Hematopoietic multipotent progenitor cell treated with erythropoietin and hydrocortisone succinate and interleukin-3 and kit ligand, for 6 days (in vitro differentiated cells): ENCODE measurements around the gene RABGAP1.
A peak's percentile ranks its signal among the peaks of the same experiment; 100 is the strongest.
"Not testable (repeated sequence)": the region's sequence is repeated elsewhere in the genome, so short reads cannot be mapped to it uniquely, and the experiment has no call there.

Source experiments
- DNase-seq: peaks from one replicate; pipeline ENCODE4 v3.0.0-alpha.2; 2015

RABGAP1 gene

DNA sequence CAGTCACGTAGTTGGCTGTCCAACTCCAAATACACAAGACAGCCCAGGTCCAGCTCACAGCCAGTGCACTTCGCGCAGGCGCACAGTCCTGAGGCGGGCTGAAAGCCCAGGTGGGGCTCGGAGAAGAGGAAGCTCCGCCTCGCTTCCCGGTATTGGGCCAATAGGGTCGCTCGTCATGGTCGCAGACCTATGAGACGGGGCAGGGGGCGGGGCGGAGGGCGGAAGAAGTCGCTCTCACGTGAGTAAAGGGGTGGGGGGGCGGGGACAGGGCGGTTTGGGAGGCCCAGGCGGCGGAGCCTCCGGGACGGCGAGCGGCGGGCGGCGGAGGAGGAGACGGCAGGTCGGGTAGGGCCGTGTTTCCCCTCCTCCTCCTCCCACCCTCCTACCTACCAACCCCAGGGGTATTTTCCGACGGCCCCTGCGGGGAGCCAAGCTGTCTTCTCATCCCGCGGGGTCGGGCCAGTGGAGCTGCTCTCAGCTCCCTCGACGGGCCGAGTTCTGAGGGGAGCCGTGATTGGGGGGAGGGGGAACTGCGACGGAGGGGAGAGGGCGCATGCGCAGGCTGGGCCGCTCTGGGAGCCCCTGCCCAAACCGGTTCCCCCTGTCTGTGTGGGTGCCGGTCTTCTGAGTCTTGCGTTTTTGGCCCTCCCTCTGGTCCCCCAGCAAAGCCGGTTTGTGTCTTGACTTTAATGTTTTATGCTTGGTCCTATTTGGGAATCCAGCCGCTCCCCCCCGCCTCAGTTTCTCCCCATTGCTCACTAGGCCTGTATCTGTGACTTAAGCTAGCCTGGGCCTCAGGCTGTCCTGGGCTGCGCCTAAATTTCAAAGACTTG, at the start of gene RABGAP1:
Gene RABGAP1, plus strand, starts transcription at position 272 of the 833 bp plus-strand sequence. CDS start 16,040 bp downstream, outside the sequence.
- peak; percentile 100 for DNase-seq

DNA sequence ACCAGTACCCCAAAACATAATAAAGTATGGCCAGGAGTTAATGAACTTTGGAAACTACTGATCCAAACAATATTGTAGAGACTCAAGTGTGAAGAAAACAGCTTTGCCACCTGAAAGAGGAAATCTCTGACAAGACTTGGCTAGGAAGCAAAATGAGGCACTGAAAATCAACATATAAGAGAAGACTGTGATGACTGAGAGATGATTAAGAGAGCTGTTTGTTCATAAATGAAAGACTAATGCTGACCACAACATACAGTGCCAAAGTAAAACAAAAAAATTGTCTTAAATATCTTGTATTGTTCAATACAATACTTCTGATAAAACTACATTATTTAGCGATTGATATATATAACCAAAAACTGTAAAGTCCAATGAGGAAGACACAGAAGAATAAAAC, 42.9 kb upstream of the RABGAP1 start:
- no peak for DNase-seq

DNA sequence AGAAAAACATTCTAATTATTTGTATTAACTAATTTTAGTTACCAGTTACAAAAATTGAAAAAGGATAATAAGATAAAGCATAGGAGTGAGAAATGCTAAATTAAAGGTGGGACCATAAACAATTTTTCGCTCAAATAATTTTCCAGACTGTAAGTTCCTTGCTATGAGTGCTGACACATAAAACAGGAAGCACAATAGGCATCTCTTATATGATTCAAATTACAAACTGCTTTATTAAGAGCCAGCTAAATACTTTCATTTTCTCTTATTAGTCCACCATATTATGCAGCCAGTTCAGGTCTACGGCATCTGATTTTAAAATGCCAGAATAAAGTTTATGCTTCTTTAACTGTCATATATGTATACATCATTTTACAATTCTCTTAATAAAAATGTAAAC, 40.0 kb upstream of the RABGAP1 start:
- peak; percentile 68 for DNase-seq

DNA sequence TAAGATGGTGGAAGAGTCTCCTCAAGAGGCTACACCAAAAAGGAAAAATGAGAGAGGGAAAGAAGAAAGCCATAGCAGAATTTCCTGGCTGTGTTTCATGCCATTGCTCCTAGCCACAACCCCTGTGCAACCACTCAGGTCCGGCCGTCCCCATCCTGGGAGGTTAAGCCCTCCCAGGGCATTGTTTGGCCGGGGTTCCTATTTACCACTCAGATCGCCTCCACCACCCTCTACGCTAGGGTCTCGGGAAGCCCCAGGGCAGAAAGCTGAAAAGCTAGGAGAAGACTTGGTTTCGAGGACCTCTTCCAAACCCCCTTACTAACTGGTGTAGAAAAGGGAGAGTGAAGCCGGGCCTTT, 36.4 kb upstream of the RABGAP1 start:
- DNase-seq = peak; percentile 62

DNA sequence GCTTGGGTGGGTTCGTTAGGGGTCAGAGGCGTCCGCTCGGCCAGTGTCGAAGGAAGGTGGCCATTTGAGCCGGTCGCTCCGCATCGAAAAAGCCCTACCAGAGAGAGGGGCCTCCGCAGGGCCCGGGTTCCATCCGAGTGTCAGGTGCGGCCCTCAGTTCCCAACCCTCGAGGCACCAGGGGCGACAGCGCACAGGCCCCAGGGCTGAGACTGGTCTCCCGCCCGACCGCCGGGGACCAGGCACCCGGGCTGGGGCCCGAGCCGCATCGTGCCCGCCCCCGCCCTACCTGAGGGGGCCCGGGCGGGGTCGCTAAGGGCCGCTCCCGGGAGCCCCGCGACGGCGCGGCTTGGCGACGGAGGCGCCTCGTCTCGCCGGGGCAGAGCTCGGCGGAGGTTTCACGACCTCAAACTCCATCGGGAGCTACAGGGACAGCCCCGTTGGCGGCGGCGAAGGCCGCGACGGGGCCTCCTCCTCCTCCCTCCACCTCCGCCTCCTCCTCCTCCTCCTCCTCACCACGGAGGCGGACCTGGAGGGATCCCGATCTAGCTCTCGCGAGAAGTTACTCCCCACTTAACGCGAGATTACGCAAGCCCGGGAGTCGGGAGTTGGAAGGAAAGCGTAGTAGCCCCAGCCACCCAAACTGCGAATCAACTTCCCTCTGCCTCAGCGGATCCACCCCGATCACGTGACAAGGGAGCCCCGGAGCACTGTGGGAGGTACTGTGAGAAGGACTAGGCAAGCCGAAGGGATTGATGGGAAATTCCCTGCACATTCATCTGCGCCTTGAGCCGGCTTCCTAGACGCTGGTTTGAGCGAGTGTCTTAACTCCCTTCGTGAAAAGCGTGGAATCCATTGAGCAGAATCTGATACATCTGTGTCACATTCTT, 35.8 kb upstream of the RABGAP1 start, which contains the start of gene RC3H2:
Gene RC3H2, minus strand, starts transcription at position 537 of the 888 bp plus-strand sequence. CDS start 7,850 bp downstream, outside the sequence.
- DNase-seq = peak; percentile 100

DNA sequence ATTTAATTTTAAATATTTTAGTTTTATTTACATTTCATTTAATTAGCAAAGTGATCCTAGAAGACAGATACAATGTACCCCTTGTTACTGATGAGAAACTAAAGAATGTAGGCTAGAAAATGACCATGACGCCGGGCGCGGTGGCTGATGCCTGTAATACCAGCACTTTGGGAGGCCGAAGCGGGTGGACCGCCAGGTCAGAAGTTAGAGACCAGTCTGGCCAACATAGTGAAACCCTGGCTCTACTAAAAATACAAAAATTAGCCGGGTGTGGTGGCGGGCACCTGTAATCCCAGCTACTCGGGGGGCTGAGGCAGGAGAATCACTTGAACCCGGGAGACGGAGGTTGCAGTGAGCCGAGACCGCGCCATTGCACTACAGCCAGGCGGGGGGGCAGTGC, 34.7 kb upstream of the RABGAP1 start:
- DNase-seq = not testable (repeated sequence)

DNA sequence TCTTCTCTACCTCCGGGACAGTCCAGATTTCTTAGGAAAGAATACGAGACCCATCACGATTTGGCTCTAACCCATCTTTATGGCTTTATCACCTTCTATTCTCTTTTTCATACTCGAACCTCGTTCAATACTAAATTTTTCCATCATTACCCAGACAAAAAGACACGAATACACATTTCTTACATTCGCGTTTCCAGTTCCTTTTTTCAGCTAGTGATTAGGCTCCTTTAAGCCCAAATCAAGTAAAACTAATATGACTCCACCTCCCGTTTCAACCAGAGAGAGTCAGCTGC, 28.2 kb upstream of the RABGAP1 start:
- DNase-seq = no peak

DNA sequence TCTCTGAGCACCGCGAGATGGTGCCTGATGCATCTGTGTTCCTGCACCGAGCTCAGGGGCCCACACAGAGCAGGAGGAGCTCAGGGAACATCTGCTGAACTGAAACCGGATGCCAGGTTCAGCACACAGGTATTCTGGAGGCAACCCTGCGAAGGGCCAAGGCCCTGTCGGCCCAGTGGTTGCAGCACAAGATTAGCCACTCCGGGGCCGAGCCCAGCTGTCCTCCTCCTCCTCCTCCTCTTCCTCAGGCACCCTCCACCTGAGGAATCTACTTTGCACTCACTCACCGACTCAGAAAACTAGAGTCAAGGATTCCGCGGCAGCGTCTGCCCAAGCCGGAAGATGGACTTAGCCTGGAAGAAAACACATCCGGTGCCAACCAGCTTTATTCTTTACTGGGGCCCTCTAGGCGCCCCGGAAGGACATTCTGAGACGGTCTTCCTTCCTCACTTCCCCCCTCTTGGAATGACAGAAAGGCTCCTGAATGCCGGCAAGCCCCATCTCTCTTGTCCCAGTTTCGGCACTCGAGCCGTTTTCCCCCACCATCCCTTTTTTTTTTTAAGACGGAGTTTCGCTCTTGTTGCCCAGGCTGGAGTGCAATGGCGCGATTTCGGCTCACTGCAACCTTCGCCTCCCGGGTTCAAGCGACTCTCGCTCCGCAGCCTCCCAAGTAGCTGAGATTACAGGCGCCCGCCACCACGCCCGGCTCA, 27.7 kb upstream of the RABGAP1 start, which contains the start of gene ZBTB6:
Gene ZBTB6, minus strand, starts transcription at position 360 of the 710 bp plus-strand sequence. CDS start 1,251 bp downstream, outside the sequence.
- DNase-seq = peak; percentile 92

DNA sequence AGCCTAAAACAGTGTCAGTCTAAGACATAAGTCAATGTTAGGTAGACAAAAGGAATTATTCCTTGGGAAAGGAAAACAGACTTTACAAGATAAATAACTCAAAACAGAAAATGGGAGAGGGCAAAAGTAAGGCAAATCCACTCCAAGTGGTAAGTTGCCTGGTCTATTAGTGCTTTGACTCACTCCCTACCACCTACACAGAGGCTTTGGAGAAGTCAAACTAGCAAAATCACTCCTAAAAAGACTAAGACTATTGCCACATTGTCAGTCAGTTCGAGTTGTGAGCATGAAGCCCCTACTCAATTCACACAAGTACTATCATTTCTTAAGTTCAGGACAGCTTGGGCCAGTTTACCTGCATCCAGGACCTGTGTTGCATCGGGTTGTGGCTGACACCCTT, 22.5 kb upstream of the RABGAP1 start:
- no peak for DNase-seq

DNA sequence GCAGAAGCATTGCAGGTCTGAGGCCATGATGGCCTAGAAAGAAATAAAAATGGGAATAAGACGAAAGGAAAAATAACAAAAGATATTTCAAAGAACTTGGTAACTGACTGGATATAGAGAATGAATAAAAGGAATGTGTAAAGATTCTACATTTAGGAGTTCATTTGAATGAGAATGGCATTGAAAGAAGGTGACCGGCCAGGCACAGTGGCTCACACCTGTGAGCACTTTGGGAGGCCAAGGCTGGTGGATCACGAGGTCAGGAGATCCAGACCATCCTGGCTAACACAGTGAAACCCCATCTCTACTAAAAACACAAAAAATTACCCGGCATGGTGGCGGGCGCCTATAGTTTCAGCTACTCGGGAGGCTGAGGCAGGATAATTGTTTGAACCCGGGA, 18.1 kb upstream of the RABGAP1 start:
- no peak for DNase-seq

DNA sequence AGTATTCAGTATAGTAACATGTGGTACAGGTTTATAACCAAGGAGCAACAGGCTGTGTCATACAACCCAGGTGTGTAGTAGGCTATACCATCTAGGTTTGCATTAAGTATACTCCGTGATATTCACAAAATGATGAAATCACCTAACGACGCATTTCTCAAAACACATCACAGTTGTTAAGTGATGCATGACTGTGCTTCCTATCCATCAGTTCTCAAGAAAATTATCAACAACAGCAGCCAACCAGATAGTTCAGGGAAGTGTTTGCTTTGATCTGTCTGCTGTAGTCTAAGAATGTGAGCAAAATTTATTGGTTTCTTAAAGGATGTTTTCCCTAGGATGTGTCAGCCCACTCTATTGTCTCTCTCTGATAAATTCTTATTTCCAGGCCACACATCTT, 16.9 kb upstream of the RABGAP1 start:
- DNase-seq = no peak

DNA sequence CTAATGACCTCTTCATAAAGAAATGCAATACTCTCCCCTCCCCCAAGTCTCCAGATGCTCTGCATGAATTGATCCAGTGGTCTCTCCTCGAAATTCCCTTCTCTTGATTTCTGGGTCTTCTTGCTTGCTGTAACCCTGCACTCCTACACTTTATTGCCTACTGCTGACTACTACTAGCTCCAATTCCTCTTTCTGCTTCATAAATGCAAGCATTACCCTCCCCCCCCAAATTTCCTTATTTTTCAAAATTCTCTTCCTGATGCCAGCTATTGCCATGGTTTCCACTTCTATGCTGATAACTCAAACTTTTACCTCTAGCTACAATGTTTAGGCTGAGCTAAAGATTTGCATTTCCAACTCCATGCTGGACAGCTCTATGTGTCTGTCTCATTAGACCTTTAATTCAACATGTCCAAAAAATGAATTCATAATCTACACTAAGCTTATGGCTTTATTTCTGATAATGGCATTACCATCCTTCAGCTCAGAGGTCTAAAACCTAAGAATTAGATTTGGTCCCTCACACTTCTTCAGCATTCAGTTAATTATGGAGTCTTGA, 10.9 kb upstream of the RABGAP1 start:
- DNase-seq = peak; percentile 15

DNA sequence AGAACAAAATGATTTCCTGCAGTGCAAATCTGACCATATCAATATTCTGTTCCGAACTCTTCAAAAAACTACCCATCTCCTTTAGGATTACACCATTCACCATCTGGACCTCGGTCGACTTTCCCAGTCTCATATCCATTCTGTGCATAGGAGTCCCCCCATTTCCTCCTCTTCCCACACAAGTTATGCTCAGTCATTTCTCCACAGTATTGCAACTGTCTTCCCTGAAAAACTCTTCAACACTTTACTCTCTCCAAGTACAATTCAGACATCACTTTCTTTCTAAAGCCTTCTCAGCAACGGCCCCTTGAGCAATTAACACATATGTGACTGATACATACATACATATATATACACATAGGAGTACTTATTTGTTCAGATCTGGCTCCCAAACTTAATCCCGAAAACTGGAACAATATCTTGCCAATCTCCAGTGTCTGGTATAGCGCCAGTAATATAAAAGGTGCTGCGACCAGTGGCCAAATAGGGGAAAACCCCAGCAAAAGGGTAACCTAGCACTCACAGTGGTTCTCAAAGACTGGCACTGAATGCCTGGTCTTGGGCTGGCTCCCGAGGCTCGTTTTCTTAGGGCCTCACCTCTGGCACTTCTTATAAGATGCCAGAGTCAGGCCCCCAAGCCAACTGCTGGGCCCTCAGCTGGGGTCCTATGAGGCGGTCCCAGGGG, 10.1 kb upstream of the RABGAP1 start:
- no peak for DNase-seq

DNA sequence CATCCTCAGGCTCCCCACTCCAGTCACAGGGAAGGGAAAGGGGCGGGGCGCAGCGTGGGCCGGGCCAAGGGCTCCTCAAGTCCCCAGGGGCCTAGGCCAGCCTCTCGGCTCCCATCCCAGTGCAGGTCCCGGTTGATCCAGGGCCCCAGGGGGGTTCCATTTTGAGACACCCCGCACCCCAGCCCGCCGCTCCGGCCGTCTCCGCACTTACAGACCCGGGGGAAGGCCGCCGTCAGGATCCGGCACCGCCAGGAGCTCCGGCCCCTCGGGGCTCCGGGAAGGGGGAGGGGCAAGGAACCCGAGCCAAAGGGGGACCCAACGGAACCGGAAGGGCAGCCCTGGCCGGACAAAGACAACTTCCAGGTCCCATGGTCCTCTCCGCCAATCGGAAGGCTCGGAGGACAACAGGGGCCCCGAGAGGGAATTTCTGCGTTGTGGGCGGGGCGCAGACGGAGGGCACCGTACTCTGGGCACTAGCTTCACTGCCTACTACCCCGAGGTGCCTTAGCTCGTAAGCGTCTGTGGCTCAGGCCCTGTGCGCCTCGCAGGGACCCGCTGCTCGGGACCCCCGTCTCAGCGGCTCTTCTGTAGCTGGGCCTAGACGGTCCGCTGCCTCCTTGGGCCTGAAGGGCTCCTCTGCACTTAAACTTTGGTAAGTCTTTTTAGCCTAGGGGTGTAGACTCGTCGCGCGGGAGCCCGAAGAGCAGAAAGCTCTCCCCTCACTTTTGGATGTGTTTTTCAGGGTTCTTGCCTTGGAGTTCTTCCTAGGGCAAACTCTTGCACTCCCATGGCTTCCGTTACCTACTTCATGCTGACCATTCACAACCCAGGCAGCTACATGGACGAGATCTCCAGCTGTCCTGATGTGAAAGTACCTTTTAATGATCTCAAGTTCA, 9.3 kb upstream of the RABGAP1 start, which contains the start of gene ZBTB26:
Gene ZBTB26, minus strand, starts transcription at position 287 of the 896 bp plus-strand sequence. CDS start 11,578 bp downstream, outside the sequence.
- peak; percentile 98 for DNase-seq

DNA sequence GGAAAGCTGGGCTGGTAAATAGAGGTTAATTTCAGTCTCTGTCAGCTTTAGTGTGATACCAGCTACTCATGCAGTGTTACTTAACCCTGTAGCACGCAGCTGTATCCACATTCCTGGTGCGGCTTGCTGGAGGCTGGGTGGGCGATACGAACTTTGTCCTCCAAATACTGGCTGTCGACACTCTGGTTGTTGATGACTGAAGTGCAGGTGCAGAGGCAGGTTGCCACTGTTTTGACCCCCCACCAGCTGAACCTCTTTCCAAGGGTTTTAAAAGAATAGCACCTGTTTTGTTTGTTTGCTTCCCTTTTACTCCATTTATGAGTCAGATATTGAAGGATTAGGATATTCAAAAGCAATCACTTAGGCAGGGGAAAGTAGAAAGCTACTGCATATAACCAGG, 4.4 kb upstream of the RABGAP1 start:
- DNase-seq = no peak

DNA sequence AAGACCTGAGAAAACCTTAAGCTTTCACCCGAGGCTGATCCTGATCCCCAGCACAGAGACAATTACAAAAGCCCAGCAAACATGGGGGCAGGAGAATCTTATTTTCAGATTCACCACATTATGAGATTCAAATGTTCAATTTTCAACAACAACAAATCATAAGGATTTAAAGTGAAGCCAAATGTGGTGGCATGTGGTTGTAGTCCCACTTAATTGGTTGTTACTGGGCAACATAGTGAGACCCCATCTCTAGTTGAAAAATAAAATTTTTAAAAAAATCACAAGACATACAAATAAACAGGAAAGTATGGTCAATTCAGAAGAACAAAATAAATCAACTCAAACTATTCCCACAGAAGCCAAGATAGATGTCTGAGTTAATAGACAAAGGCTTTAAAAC, 3.9 kb upstream of the RABGAP1 start:
- no peak for DNase-seq

DNA sequence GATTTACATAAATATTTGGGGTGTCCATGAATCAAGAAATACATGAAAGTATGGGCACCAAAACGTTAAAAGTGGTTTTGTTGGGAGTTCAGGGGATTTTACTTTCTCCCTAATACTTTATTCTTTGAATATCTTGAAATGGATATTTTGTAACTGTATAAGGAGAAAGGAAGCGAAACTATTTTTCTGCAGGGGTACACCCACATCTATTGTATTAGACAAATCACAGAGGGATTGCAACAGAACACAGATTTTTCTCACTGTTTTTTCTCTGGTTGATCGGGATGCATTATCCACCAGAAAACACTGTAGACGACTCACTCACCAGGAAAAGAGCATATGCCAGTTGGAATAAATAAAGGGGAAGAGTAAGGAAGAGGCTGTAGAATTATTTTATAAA, 1.2 kb upstream of the RABGAP1 start:
- no peak for DNase-seq

DNA sequence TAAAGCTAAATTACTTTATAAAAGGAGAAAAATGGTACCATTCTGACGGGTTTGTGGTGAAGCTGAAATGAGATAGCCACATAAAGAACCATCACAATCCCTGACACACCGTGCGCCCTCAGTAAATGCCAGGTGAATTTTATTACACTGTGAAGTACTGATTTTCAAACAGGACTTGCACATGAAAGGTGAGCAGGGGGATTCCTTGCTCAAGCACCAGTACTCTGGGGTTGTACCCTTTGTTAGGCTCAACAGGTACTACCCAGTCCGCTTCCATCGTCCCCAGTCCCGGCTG, 419 bp upstream of the RABGAP1 start:
- peak; percentile 8 for DNase-seq

DNA sequence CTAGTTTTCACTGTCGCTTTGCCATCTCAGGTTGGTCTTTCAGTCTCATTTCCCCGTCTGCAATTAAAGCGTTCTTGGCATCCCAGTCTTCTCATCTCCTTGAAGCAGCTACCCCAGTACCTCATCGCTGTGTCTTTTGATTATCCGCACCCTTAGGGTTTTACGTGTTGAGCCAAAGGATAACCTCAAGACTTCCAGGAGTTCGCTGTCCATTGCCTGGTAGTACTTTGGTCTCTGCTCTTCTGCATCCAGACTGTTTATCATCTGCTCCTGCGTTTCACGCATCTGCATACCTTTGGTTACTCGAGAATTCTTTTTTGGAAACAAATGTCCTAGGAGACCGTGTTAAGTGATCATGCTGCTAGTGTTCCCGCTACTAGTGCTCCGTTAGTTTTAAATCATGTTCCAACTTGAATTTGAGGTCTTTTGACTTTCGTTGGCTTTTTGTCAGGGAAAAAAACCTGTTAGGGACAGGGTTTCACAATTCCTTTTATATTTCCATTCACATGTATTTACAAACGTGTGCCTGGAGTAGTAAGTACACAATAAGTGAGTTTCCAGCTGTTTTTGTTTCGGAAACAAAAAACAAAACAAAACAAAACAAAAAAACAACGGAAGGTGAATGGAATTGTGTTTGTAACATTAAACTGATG, 888 bp downstream of the RABGAP1 start:
- DNase-seq = peak; percentile 62
